ENCODE results near the gene IL2RA.

The IL2RA gene

DNA sequence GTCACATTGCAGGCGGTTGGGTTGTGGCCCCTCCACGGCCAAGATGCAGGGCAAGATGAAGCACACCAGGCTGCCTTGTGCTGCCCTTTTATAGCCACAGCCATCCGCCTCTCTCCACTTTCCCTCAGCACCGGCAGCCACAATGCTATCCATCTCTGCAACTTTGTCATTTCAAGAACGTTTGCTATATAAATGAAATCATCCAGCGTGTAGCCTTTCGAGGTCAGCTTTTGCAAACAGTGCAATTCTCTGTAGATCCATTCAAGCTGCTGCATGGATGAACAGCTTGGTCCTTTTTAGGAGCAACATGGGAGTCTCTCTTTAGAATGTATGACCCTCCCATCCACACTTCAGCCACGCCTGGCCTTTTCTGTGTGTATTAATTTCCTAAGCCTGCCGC is 78.4 kb downstream of the IL2RA start:
- no peak for DNase-seq (ENCODE audit: low read depth)
- TF ChIP-seq, protein P1, sequence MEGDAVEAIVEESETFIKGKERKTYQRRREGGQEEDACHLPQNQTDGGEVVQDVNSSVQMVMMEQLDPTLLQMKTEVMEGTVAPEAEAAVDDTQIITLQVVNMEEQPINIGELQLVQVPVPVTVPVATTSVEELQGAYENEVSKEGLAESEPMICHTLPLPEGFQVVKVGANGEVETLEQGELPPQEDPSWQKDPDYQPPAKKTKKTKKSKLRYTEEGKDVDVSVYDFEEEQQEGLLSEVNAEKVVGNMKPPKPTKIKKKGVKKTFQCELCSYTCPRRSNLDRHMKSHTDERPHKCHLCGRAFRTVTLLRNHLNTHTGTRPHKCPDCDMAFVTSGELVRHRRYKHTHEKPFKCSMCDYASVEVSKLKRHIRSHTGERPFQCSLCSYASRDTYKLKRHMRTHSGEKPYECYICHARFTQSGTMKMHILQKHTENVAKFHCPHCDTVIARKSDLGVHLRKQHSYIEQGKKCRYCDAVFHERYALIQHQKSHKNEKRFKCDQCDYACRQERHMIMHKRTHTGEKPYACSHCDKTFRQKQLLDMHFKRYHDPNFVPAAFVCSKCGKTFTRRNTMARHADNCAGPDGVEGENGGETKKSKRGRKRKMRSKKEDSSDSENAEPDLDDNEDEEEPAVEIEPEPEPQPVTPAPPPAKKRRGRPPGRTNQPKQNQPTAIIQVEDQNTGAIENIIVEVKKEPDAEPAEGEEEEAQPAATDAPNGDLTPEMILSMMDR (IDR thresholded peaks at IDR 0.05; ENCODE audit: low read depth, low read length, missing control alignments) = no peak
- H3K4me3 ChIP-seq (ENCODE audit: low read depth, low read length) = no peak overlapping the region

DNA sequence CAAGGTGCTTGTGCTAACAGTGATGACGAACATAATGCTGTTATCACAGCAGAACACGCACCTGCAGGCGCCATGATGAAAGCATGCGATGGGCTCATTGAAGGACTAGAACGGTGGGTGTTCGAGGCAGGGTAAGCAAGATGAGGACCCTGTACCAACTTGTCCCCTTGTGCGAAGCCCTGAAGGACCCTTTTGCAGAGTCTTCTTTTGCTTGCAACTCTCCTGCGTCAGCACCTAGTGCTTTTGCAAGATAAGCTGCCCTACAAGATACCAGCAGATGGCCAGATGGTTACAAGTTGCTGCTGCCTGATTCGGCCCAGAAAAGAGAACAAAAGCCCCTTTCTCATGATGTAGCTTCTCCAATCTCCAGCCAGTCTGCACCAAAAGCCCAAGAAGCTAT is 80.6 kb downstream of the IL2RA start:
- H3K4me3 ChIP-seq (ENCODE audit: low read depth, low read length) = no peak overlapping the region
- TF ChIP-seq, protein P1 (IDR thresholded peaks at IDR 0.05; ENCODE audit: low read depth, low read length, missing control alignments) = no peak
- DNase-seq (ENCODE audit: low read depth) = no peak

DNA sequence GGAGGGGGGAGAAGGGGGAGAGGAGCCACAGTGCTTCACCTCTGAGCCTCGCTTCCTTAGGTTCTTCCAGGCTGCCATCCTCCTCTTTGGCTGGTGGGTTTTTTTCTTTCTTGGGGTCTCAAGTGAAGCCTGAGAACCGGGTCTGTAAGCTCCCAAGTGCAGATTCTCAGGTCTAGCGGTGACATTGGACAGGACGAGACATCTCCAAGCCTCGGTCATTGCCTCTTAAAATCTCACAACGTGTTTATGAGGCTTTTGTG is 84.0 kb downstream of the IL2RA start:
- no peak for DNase-seq (ENCODE audit: low read depth)
- TF ChIP-seq, protein P1 (IDR thresholded peaks at IDR 0.05; ENCODE audit: low read depth, low read length, missing control alignments) = no peak
- H3K4me3 ChIP-seq (ENCODE audit: low read depth, low read length) = peak overlapping the region; percentile 98

DNA sequence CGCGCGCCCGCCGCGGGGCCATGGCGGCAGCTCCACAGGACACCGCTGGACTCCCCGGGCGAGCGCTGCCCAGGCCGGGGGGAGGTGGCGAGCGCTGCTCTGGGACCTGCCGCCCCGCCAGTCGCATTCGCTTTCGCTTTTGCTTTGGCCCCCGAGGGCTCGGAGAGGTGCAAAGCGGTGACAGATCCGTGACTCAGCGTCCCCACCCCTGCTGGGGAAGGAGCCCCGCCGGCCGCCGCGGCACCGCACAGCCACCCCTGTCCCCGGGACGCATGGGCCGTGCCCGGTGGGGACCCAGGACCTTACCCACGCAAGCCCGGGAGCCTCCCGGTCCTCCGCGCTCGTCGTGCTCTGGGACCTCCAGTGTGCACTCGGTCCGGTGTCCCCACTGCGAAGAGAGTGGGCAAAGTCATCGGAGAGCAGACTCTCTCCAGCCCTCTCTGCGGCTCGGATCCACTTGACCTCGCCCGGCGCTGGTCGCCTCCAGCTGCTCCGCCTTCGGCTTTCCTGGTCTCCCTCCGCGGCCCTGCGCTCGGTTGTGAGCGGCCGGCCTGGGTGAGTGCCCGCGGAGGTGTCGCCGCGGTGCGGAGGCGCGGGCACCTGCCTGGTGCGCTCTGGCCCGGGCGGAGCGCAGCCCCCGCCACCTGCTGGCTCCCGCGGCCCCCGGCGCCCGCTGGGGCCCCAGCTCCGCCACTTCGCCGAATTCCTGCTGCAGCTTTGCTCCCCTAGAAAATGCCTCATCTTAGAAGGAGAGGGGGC is 84.5 kb downstream of the IL2RA start, which contains the start of gene IL15RA:
TSS of gene IL15RA (minus strand) at position 73 of the 759 bp plus-strand sequence. CDS start at position 22, 51 bp downstream.
- peak; percentile 49 for DNase-seq (ENCODE audit: low read depth)
- peak within 1 kb of the TSS; percentile 98 for H3K4me3 ChIP-seq (ENCODE audit: low read depth, low read length)
- TF ChIP-seq, protein P1 (IDR thresholded peaks at IDR 0.05; ENCODE audit: low read depth, low read length, missing control alignments) = peak; percentile 41

DNA sequence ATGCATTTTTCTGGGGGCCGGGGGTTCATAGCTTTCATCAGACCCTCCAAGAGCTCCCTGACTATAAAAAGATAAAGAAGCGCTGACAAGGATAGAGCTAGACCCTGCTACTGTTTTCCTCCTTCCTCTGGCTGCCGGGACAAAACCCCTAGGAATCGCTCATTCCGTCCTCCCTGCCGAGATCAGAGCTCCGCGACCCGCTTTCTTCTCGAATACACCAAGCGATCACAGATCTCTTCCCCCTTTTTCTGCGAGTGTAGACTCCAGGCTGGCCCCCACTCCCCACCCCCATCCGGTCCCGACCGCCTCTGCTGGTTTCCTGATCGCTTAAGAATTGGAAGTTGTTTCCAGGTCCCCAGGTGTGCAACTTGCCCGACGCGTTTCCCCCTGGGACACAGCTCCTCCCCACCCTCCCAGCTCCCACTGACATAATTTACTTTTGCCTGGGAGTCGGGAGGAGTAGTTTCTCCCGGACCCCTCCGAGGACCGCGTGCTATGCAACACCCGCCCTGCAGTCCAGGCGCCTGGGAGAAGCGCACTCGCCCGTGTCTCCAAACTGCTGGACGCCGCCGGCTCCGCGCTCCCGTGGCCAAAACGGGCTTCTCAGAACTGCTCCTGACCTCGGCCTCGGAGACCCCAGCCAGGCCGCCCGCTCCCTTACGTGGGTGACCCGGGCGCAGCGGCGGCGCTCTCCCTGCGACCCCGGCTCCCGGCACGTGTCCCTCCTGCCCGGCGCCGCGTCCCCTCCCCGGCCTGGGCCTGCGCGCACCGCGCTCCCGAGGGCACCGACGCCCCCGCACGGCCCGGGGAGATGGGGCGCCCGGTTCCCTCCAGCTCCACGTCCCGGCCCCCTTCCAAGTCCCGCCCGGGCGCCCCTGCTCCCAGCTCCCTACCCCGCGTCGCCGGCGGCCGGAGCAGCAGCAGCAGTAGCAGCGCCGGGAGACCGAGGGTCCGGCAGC is 85.4 kb downstream of the IL2RA start:
- TF ChIP-seq, protein P1 (IDR thresholded peaks at IDR 0.05; ENCODE audit: low read depth, low read length, missing control alignments) = no peak
- DNase-seq (ENCODE audit: low read depth) = no peak
- H3K4me3 ChIP-seq (ENCODE audit: low read depth, low read length) = peak overlapping the region; percentile 98

DNA sequence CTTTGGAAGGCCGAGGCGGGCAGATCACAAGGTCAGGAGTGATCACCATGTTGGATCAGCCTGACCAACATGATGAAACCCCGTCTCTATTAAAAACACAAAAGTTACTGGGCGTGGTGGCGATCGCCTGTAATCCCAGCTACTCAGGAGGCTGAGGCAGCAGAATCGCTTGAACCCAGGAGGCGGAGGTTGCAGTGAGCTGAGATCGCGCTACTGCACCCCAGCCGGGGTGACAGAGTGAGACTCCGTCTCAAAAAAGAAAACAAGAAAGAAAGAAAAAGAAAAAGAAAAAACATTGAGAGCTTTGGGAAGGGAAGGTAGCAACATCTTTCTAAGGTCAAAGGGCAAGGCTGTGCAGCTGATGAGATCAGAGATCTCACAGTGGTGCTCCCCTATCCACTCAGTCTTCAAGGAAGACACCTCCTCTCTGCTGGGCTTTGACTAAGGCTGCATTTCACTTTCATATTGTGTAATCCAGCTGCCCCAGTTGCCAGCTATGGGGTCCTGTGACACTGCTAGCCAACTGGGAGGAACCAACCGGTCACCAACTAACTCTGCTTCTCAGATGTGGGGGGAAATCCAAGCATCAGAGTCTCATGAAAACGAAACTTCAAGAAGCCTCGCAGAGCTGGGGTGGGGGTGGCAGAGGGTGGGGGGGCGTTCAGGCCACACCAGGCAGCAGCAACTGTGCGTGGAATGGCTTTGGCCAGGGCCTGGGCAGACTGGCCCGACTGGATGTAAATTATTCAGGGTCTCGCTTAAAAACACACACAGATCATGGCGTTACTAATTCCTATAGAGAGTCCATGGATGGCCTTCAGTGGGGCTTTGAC is 86.3 kb downstream of the IL2RA start:
- peak; percentile 88 for DNase-seq (ENCODE audit: low read depth)
- TF ChIP-seq, protein P1 (IDR thresholded peaks at IDR 0.05; ENCODE audit: low read depth, low read length, missing control alignments) = no peak
- peak overlapping the region; percentile 98 for H3K4me3 ChIP-seq (ENCODE audit: low read depth, low read length)

Data from GM12864 (cell line).